Hematopoietic multipotent progenitor cell (in vitro differentiated cells): Measurements from ENCODE around the gene PTPRE. TPM values are rescaled to one million over a fixed set of nuclear protein-coding genes. Genes with fewer than 3 reads are reported as not detected.
A peak's percentile ranks its signal among the peaks of the same experiment; 100 is the strongest.

Experiments used
- DNase-seq, 3 donors: peaks; one replicate each; pipeline ENCODE4 v3.0.0-alpha.2; 2011 to 2015; ENCODE audit warnings: low read depth in 2 of 3, low spot score in 2 of 3
- total RNA-seq: library from RNA; depleted of rRNA; stranded (reverse); fragments of >200 nt; gene quantifications from one replicate; pipeline ENCODE4 v1.2.3, GENCODE V29; 2012

PTPRE gene
- total RNA-seq, 1 donor = 86.2 TPM

DNA sequence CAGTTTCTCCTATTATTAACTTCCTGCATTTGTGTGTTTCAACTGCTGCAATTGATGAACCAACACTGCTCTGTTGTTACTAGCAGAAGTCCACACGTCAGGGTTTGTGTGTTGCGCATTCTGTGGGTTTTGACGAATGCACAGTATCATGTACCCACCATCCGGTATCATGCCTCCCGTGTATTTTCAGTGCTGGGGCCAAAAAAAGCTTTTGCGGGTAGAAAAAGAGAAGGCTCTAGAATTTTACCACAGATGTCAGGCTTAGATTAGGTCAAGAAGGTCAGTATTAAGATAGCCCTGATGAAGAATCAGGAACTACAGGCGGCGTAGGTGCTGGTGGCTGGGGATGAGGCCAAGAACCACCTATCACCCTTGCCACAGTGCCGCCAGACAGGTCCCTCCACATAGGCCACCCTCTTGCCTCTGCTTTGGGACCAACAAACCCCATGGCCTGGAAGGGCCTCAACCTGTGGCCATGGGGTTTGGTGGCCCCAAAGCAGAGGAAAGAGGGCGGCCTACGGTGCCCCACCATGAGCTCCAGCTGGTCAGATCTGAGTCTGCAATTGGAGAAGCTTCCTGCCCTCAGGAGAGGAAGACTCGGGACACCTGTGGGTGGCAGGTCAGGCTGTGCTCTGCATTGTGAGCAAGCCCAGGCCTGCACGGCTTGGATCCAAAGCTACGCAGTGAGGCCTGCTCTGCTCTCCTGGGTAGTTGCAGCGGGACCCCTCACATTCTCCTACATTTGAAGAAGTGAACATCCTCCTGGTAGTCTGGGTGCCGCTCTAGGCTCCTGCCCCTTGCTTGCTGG lies 147.5 kb downstream of the PTPRE start:
- peak in 1 of 3 donors; percentile 49 for DNase-seq

DNA sequence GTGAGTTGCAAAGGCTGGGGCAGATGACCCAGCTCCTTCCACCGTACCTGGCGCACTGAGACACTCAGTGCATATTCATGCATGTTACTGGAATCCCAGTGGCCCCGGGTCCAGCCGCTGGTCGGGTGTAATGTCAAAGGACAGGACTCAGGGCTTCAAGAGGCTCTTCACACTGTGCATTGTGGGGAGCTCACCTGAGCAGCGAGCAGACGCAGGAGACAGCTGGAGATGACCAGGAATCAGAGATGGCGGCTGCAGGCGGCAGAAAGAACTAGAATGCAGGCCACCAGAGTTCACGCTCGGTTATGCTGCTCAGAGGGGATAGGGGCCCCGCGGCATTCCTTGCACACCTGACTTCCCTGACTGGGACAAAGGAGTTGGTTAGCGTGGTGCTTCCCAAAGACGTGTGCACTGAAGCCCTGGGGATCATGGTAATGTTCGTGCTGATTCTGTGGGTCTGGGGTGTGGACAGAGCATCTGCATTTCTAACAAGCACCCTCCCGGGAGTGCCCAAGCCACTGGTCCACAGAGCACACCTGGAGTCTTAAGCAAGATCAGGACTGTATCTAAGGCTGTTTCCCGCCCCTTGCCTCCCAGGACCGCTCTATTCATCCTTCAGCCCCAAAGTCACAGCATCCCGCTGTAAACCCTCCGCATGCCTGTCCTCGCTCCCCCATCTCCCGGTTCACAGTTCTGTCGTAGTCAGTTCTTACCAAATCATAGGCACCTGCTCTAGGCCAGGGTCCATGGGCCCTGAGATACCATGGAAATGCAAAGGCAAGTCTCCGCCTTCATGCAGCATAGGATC lies 148.4 kb downstream of the PTPRE start:
- no peak for DNase-seq

GRCh38 chr10:128056303-128057050 lies 149.6 kb downstream of the PTPRE start:
- no peak for DNase-seq

DNA sequence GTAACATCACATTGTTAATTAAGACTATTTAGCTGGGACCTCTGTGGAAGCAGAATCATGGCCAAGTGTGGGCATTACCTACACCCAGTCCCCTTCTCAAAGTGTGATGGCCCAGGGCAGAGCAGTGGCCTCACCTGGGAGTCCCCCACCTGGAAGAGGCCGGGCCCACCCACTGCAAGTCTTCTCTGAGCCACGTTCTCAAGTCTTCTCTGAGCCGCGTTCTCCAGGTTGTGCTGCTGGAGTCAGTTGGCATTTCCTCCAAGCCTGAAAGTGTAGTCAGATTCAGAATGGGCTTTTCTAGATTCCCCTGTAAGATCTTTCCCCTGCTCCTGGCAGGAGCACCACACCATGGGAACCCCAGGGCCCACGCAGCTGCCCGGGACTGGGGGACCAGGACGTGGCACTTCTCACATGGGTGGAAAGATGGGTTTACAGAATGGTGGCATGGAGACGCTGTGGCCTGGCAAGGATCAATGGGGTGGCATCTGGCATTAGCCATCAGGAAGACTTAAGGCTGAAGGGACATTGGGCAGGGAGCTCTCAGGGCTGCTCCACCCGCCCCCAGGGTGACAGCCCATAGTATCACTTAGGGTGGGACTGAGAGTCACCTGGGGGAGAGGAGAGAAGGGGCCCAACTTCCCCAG lies 151.3 kb downstream of the PTPRE start:
- no peak for DNase-seq

GRCh38 chr10:128058750-128059134 lies 151.8 kb downstream of the PTPRE start:
- no peak for DNase-seq

- no peak for DNase-seq
Observed at GRCh38 chr10:128059266-128059981, 152.5 kb downstream of the PTPRE start.

GRCh38 chr10:128059982-128060293 lies 153.0 kb downstream of the PTPRE start:
- no peak for DNase-seq

- DNase-seq = no peak
Observed at GRCh38 chr10:128060341-128061250, 153.7 kb downstream of the PTPRE start.

GRCh38 chr10:128061306-128062300 lies 154.7 kb downstream of the PTPRE start:
- no peak for DNase-seq

DNA sequence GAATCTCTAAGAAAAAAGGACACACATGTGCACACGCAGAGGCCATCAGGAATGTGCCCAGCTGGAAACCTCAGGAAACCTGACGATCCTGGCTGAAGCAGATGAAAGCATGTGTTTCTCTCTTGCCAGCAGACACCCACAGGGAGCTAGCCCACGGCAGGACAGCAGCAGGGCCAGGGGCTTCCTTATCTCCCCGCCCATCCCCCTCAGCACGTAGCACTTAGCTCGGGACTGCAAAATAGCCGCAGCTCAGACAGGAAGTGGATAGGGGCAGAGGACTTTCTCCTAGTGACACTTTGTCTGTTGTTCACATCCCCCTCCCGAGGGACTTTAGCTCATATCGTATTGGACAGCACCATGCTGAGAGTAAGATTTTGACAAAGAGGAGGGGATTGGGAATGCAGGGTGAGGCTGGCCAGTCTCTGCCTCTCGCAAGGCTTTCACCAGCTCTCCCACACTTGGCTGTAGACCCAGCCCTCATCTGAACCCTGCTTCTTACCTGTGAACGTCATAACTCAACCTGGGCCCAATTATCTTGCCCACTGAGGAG lies 155.5 kb downstream of the PTPRE start:
- DNase-seq = peak in 1 of 3 donors; percentile 49

- DNase-seq = peak in 2 of 3 donors; percentile 52 to 70
Observed at GRCh38 chr10:128062881-128063563, 156.1 kb downstream of the PTPRE start.

DNA sequence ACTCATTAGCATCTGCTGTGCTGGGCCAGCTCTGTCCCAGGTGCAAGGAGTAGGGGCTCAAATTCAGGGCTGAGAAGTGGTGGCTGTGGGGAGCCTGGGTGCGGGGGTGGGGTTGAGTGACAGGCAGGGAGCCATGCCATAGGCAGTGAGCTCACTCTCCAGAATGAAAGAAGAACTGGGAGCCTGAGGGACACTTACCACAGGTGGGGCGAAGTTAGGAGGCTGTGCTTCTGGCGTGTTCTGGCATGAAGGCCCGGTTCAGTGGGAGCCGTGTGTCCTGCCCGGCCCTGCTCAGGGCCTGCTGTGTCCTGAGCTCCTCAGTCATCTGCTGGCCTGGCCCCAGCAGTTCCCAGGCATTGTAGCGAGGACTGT lies 156.8 kb downstream of the PTPRE start:
- DNase-seq = peak in 1 of 3 donors; percentile 37

- peak in 2 of 3 donors; percentile 93 to 97 for DNase-seq
Observed at GRCh38 chr10:128064108-128064969, 157.4 kb downstream of the PTPRE start.

DNA sequence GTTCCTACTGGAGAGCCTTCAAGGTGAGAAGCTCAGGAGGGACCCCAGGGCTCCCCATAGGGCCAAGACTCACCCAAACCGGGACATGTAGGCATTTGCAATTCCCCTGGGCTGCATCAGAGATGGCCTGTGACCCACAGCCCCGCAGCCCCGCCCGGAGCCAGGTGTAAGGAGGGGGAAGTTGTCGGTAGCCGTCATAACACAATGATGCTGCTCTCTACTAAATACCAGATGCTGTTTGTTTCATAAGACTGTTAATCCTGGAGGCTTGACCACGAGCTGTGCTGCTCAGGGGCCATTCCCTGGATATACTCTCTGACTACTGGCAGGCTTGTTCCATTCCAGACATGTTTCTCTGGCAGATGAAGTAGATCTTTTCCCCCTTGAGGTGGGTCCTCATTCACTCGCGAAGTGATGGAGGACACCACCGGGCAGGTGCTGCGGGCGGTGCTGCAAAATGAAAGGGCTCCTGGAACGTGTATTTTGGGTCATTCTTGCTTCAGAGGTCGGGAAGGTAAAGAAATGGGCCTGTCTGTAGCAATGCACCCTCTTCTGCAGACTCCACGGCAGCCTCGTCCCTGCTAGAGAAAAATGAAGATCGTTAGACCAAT lies 158.2 kb downstream of the PTPRE start:
- no peak for DNase-seq

DNA sequence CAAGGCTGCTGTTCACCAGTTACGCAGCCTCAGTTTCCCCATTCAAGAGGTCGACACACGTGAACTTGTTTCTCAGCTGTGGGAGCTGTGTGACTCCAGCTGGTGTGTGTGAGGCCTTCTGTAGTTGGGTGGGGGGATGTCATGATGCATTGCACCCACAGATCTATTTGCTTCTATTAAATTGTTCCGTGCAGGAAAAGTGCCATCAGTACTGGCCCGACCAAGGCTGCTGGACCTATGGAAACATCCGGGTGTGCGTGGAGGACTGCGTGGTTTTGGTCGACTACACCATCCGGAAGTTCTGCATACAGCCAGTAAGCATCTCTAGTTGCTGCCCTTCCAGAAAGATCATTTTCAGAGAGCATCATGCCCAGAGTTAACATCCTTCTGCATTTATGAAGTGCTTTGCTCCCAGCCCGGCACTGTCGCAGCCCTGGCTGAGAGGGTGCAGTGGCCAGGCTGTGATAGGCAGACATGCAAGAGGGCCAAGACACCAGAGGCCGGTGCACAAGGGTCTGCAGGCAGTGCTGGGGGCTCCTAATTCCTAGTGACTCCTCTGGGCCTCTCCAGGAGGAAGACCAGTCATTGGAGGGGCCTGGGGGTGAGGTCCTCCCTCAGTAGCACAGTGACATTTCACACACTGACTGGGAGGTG lies 159.1 kb downstream of the PTPRE start:
- DNase-seq = no peak
